ENCODE measurements around the gene CEBPG.

GRCh38 chr19:33377586-33378475 is 4.3 kb downstream of the CEBPG start:
- TF ChIP-seq, protein P1, sequence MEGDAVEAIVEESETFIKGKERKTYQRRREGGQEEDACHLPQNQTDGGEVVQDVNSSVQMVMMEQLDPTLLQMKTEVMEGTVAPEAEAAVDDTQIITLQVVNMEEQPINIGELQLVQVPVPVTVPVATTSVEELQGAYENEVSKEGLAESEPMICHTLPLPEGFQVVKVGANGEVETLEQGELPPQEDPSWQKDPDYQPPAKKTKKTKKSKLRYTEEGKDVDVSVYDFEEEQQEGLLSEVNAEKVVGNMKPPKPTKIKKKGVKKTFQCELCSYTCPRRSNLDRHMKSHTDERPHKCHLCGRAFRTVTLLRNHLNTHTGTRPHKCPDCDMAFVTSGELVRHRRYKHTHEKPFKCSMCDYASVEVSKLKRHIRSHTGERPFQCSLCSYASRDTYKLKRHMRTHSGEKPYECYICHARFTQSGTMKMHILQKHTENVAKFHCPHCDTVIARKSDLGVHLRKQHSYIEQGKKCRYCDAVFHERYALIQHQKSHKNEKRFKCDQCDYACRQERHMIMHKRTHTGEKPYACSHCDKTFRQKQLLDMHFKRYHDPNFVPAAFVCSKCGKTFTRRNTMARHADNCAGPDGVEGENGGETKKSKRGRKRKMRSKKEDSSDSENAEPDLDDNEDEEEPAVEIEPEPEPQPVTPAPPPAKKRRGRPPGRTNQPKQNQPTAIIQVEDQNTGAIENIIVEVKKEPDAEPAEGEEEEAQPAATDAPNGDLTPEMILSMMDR (IDR thresholded peaks at IDR 0.05): no peak
- no peak for TF ChIP-seq POLR2A (IDR thresholded peaks at IDR 0.05)

All from heart left ventricle (tissue), 13 donors.